WERI-Rb-1 (cell line): Measurements from ENCODE around the gene PGAM2.

Experiments
- DNase-seq: peaks from one replicate; pipeline ENCODE4 v3.0.0-alpha.2; 2020
- H3K27ac ChIP-seq: fragments of 250-450 bp; sonication (Bioruptor Pico); 2 replicates; pipeline ENCODE4 v1.5.1; 2020; ENCODE audit warnings: mild to moderate bottlenecking, moderate library complexity
- H3K27me3 ChIP-seq: fragments of 250-450 bp; sonication (Bioruptor Pico); 2 replicates; pipeline ENCODE4 v1.5.1; 2021; ENCODE audit warnings: mild to moderate bottlenecking, low read depth, moderate library complexity; ENCODE audit not compliant: insufficient read depth, severe bottlenecking
- H3K36me3 ChIP-seq: fragments of 250-450 bp; sonication (Bioruptor Pico); 2 replicates; pipeline ENCODE4 v1.5.1; 2020; ENCODE audit warnings: mild to moderate bottlenecking, moderate library complexity
- H3K4me3 ChIP-seq: 2 replicates; pipeline ENCODE4 v1.5.1; 2011; ENCODE audit warnings: low read depth, mild to moderate bottlenecking, control low read depth, low read length
- H3K9me3 ChIP-seq: fragments of 250-450 bp; sonication (Bioruptor Pico); 2 replicates; pipeline ENCODE4 v1.5.1; 2021; ENCODE audit warnings: mild to moderate bottlenecking, moderate library complexity; ENCODE audit not compliant: severe bottlenecking
- CTCF ChIP-seq: IDR thresholded peaks from 2 replicates; pipeline ENCODE4 v1.5.1; 2011; ENCODE audit warnings: low read depth, mild to moderate bottlenecking, control low read depth, inconsistent platforms, low read length

PGAM2 gene

GRCh38 chr7:44080686-44081265 is 15.4 kb upstream of the PGAM2 start:
- peak; percentile 30; the same call in 1 of the 2 replicates for TF ChIP-seq CTCF
- Histone ChIP-seq H3K27me3 (no peaks in the 10 kb centered on the region), H3K9me3 (no peaks in the 10 kb centered on the region), H3K4me3 (no peak overlapping the region), H3K27ac (peak overlapping the region; percentile 28; the same call in 1 of the 2 replicates), H3K36me3 (peaks cover 40% of the 10 kb centered on the region)
- DNase-seq = peak; percentile 74

DNA sequence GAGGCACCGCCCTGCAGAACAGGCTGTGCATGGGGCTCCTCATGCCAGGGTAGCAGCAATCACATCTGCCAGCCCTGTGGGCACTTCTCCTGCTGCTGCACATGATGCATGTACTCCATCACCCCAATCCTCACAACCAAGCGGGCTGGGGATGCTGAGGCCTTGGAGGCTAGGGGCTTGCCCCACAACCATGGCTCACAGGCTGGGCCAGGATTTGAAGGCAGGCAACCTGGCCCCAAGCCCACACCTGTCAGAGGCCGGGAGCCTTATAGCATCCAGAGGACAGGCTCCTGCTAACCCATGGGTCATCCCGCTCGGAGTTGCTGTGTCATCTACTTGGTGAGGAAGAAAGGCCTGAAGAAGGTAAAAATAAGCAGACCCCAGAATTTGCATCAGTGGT is 14.8 kb upstream of the PGAM2 start:
- DNase-seq = no peak
- Histone ChIP-seq H3K36me3 (peaks cover 40% of the 10 kb centered on the region), H3K27ac (no peak overlapping the region), H3K4me3 (no peak overlapping the region), H3K9me3 (no peaks in the 10 kb centered on the region), H3K27me3 (no peaks in the 10 kb centered on the region)
- TF ChIP-seq CTCF = no peak

DNA sequence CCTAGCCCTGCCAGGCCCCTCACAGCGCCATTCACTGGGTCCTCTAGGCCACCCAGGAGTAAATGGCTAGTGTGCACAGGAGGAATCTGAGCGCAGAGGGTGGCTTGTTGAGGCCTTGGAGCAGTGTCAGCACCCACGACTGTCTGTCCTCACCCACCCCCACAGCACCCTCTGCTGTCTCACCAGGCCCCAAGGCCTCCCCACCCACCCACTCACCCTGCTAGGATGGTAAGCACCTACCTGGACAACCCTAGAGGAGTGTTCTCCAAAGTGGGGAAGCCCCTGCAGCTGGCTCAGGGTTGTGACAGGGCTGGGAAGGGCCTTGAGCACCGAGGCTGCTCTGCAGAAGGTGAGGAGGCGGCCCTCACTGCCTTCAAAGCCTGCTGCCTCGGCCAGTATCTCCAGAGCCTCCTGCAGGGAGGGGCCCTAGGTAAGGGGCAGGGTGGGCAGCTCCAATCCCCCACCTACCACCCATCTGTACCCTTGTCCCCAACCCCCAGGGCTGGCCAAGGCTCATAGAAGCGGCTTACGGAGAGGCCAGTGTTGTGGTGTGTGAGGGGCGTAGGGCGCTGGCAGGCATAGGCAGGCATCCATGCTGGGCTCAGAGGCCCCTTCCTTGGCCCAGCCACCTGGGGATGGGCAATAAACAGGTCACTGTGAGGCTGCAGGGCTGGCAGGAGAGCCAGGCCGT is 14.1 kb upstream of the PGAM2 start:
- H3K4me3 ChIP-seq = no peak overlapping the region
- TF ChIP-seq CTCF = no peak
- H3K9me3 ChIP-seq = no peaks in the 10 kb centered on the region
- H3K27me3 ChIP-seq = no peaks in the 10 kb centered on the region
- DNase-seq = no peak
- H3K27ac ChIP-seq = no peak overlapping the region
- peaks cover 45% of the 10 kb centered on the region for H3K36me3 ChIP-seq

- DNase-seq = peak; percentile 31
- H3K27ac ChIP-seq = no peak overlapping the region
- peaks cover 48% of the 10 kb centered on the region for H3K36me3 ChIP-seq
- TF ChIP-seq CTCF = no peak
- no peaks in the 10 kb centered on the region for H3K27me3 ChIP-seq
- H3K9me3 ChIP-seq = no peaks in the 10 kb centered on the region
- H3K4me3 ChIP-seq = no peak overlapping the region
Measured at GRCh38 chr7:44078521-44078920, 13.2 kb upstream of the PGAM2 start.

GRCh38 chr7:44077681-44078091 is 12.3 kb upstream of the PGAM2 start:
- no peak for DNase-seq
- H3K36me3 ChIP-seq = peaks cover 56% of the 10 kb centered on the region
- no peaks in the 10 kb centered on the region for H3K9me3 ChIP-seq
- TF ChIP-seq CTCF = no peak
- H3K27me3 ChIP-seq = no peaks in the 10 kb centered on the region
- H3K27ac ChIP-seq = no peak overlapping the region
- no peak overlapping the region for H3K4me3 ChIP-seq

- Histone ChIP-seq H3K4me3 (no peak overlapping the region), H3K36me3 (peaks cover 58% of the 10 kb centered on the region), H3K9me3 (no peaks in the 10 kb centered on the region), H3K27ac (no peak overlapping the region), H3K27me3 (no peaks in the 10 kb centered on the region)
- no peak for TF ChIP-seq CTCF
- DNase-seq = no peak
Measured at GRCh38 chr7:44077061-44077460, 11.7 kb upstream of the PGAM2 start.
